ENCODE data around the gene AMN. TPM values are rescaled to one million over a fixed set of nuclear protein-coding genes. Genes with fewer than 3 reads are reported as not detected.

AMN gene
- total and polyA plus RNA-seq, 2 donors (not counting 1 experiment from before 2014, with no cell fraction given), result 11.5 to 15.0 TPM

GRCh38 chr14:102945346-102946130, 23.1 kb downstream of the AMN start:
- intact Hi-C loops (cut with micrococcal nuclease), result no loop called here
- Histone ChIP-seq H4K20me1 (ENCODE audit: control insufficient read depth, insufficient read depth, low read length, poor library complexity, severe bottlenecking) (no peaks in the 10 kb centered on the region), H3K27ac (ENCODE audit: low read length in 2 of 2) (no peak overlapping the region), H3K4me3 (ENCODE audit: control extremely low read depth in 1 of 5, extremely low read depth in 1 of 5, insufficient read depth in 1 of 5, low read depth in 2 of 5, low read length in 4 of 5) (no peak overlapping the region), H2AFZ (ENCODE audit: insufficient read depth, low read depth, low read length, poor library complexity, severe bottlenecking) (no peak overlapping the region), H3K9ac (ENCODE audit: low read length) (no peak overlapping the region), H3K27me3 (replicated peaks in 1 of 4; ENCODE audit: control extremely low read depth in 1 of 4, control insufficient read depth in 3 of 4, insufficient read depth in 4 of 4, low read length in 3 of 4) (no peaks in the 10 kb centered on the region), H3K36me3 (replicated peaks in 1 of 2; ENCODE audit: control extremely low read depth in 1 of 2, control insufficient read depth in 1 of 2, extremely low read depth in 1 of 2, insufficient read depth in 2 of 2, low read length in 1 of 2) (peaks cover 0 to 8% of the 10 kb centered on the region in 2 experiments), H3K79me2 (ENCODE audit: control insufficient read depth, insufficient read depth, low read length) (no peaks in the 10 kb centered on the region), H3K4me2 (replicated peaks; ENCODE audit: low read depth, low read length, poor library complexity, severe bottlenecking) (no peak overlapping the region), H3K9me3 (ENCODE audit: control extremely low read depth in 1 of 3, control insufficient read depth in 2 of 3, insufficient read depth in 1 of 3, low read length in 2 of 3) (no peaks in the 10 kb centered on the region), H3K4me1 (ENCODE audit: control insufficient read depth in 2 of 2, insufficient read depth in 2 of 2, low read length in 2 of 2) (peaks cover 17 to 50% of the 10 kb centered on the region in 2 donors)
- no peak for TF ChIP-seq EZH2 (IDR thresholded peaks at IDR 0.05; ENCODE audit: borderline replicate concordance, insufficient read depth, low read depth, low read length, poor library complexity, severe bottlenecking)
- no peak for TF ChIP-seq CTCF (IDR thresholded peaks at IDR 0.05)
- WGBS (ENCODE audit: insufficient coverage), result 95% methylated on average over 19 of the region's 29 CpGs
- Mint-ChIP-seq H3K9me3 (ENCODE audit: insufficient read depth) (no peaks in the 10 kb centered on the region), H3K4me1 (peaks cover 42% of the 10 kb centered on the region), H3K27me3 (no peaks in the 10 kb centered on the region), H3K4me3 (no peak overlapping the region), H3K27ac (no peak overlapping the region)
- no peak for DNase-seq
- no peak for ATAC-seq (ENCODE audit: low read depth)
- POLR2A ChIA-PET, result no interaction called here
- CTCF ChIA-PET, result interaction anchor here (1.1 kb wide), 1 partner anchor 252 kb away, joined by 4 read pairs; no protein-coding TSS in a partner anchor
